GM12801 (cell line): ENCODE data around the gene CT45A10.
"Not testable (repeated sequence)": the region's sequence is repeated elsewhere in the genome, so short reads cannot be mapped to it uniquely, and the experiment has no call there.

ENCODE experiments used
- TF ChIP-seq, protein P1 (sequence below): IDR thresholded peaks from one replicate; pipeline ENCODE4 v1.5.1; 2011; ENCODE audit warnings: control low read depth; ENCODE audit not compliant: insufficient read length; ENCODE audit errors: extremely low read depth

The CT45A10 gene

DNA sequence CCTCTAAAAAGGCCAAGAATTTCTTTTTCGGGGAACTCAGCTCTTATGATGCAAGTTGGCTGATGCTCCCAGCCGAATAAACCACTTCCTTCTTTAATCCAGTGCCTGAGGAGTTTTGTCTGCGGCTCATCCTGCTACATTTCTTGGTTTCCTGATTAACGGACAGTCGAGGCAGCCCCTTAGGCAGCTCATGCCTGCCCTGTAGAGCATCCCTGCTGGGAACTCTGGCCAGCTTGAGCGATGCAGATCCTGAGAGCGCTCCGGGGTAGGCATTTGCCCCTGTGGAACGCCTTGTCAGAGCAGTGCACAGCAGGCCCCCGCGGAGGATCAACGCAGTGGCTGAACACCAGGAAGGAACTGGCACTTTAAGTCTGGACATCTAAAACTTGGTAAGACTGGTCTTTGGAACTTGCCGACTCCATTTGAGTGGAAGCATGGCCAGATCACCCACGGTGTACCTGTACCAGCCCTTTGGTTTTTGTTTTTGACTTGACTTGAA, 3.1 kb downstream of the CT45A10 start:
- TF ChIP-seq, protein P1, sequence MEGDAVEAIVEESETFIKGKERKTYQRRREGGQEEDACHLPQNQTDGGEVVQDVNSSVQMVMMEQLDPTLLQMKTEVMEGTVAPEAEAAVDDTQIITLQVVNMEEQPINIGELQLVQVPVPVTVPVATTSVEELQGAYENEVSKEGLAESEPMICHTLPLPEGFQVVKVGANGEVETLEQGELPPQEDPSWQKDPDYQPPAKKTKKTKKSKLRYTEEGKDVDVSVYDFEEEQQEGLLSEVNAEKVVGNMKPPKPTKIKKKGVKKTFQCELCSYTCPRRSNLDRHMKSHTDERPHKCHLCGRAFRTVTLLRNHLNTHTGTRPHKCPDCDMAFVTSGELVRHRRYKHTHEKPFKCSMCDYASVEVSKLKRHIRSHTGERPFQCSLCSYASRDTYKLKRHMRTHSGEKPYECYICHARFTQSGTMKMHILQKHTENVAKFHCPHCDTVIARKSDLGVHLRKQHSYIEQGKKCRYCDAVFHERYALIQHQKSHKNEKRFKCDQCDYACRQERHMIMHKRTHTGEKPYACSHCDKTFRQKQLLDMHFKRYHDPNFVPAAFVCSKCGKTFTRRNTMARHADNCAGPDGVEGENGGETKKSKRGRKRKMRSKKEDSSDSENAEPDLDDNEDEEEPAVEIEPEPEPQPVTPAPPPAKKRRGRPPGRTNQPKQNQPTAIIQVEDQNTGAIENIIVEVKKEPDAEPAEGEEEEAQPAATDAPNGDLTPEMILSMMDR: no peak

DNA sequence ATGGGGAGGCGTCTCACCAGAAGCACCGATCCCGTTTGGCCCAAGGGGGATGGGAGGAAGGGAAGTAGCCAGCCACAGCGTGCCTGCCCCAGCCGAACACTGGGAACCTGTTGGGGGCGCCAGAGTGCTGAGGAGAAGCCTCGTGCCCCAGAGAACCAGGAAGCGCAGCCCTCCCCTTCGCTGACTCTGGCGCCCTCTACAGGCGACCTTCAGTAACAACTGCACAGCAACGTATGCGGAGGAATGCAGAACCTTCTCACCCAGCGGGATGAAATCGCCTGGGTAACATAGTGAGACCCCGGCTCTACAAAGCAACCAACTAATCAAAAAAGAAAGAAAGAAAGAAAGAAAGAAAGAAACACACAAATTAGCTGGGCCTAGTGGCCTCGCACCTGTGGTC, 21.5 kb downstream of the CT45A10 start, which contains the start of gene CT45A9:
CT45A9 (minus strand) TSS at position 101 of the 400 bp plus-strand sequence. CDS start 3,751 bp downstream, outside the sequence.
- TF ChIP-seq, protein P1: not testable (repeated sequence)

DNA sequence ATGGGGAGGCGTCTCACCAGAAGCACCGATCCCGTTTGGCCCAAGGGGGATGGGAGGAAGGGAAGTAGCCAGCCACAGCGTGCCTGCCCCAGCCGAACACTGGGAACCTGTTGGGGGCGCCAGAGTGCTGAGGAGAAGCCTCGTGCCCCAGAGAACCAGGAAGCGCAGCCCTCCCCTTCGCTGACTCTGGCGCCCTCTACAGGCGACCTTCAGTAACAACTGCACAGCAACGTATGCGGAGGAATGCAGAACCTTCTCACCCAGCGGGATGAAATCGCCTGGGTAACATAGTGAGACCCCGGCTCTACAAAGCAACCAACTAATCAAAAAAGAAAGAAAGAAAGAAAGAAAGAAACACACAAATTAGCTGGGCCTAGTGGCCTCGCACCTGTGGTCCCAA, 38.8 kb downstream of the CT45A10 start, which contains the start of gene CT45A8:
CT45A8 (minus strand) TSS at position 101 of the 400 bp plus-strand sequence. CDS start 3,755 bp downstream, outside the sequence.
- TF ChIP-seq, protein P1: not testable (repeated sequence)

DNA sequence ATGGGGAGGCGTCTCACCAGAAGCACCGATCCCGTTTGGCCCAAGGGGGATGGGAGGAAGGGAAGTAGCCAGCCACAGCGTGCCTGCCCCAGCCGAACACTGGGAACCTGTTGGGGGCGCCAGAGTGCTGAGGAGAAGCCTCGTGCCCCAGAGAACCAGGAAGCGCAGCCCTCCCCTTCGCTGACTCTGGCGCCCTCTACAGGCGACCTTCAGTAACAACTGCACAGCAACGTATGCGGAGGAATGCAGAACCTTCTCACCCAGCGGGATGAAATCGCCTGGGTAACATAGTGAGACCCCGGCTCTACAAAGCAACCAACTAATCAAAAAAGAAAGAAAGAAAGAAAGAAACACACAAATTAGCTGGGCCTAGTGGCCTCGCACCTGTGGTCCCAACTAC, 56.1 kb downstream of the CT45A10 start, which contains the start of gene CT45A7:
CT45A7 (minus strand) TSS at position 101 of the 400 bp plus-strand sequence. CDS start 3,747 bp downstream, outside the sequence.
- TF ChIP-seq, protein P1: not testable (repeated sequence)
